ENCODE measurements around the gene TTC39C. TPM values are rescaled to one million over a fixed set of nuclear protein-coding genes. Genes with fewer than 3 reads are reported as not detected.

Gene TTC39C
- total RNA-seq, 1 donor from 2014 or later = 3.3 TPM

DNA sequence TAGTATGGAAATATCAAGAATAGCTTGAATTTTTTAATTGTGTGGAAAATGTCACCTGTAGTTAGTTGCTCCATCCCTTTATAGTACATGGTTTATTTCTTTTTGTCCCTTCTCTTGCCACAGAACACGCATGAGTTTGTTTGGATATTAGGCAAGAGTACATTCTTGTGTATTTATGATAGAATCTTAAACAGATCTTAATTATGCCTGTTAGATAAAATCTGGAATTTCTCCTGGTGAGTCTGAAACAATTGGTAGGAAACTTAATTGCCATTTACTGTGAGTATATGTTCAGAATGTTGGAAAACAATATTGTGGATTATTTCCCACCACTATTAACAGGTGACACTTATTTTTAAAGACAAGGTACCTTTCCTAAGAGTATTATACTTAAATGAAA is 94.1 kb downstream of the TTC39C start:
- no peak for DNase-seq
- intact Hi-C loops (cut with DNase I) = no loop called here
- ATAC-seq (ENCODE audit: poor library complexity) = no peak

DNA sequence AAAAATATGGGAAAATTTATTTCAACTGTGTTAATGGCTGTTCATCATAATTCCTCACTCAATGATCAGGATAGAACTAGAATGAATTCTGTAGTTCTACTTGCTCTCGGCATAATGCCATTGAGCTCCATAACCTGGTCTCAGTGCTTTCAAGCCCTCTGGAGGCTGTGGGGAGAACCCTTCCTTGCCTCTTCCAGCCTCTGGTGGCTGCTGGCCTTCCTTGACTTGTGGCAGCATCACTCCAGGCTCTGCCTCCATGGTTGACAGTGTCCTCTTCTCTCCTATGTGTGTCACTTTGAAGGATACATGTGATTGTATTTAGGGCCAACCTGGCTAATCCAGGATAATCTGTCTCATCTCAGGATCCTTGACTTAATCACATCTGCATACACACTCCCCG is 97.4 kb downstream of the TTC39C start:
- intact Hi-C loops (cut with DNase I) = loop anchor here (10.0 kb wide), 2 partner anchors 147 to 187 kb away; no protein-coding TSS in a partner anchor
- DNase-seq = no peak
- no peak for ATAC-seq (ENCODE audit: poor library complexity)

DNA sequence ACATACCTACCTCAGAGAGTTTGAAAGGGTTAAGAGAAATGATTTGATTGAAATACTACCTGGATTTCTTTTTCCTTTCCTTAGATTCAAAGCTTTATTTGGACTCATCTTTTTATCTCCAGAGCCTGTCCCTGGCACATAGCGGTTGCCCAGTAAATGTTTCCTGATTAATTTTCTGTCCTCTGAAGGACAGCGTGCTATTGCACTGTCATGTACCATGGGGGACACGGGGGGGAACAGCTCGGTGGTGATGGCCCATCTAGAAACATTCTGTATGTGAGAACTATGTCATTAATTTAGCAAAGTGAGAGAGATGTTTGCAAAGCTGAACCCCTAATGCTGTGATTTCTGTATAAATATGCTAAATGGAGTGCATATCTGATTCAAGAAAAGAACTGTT is 97.9 kb downstream of the TTC39C start:
- ATAC-seq (ENCODE audit: poor library complexity) = no peak
- DNase-seq = no peak
- intact Hi-C loops (cut with DNase I) = loop anchor here (10.0 kb wide), 2 partner anchors 148 to 188 kb away; no protein-coding TSS in a partner anchor

DNA sequence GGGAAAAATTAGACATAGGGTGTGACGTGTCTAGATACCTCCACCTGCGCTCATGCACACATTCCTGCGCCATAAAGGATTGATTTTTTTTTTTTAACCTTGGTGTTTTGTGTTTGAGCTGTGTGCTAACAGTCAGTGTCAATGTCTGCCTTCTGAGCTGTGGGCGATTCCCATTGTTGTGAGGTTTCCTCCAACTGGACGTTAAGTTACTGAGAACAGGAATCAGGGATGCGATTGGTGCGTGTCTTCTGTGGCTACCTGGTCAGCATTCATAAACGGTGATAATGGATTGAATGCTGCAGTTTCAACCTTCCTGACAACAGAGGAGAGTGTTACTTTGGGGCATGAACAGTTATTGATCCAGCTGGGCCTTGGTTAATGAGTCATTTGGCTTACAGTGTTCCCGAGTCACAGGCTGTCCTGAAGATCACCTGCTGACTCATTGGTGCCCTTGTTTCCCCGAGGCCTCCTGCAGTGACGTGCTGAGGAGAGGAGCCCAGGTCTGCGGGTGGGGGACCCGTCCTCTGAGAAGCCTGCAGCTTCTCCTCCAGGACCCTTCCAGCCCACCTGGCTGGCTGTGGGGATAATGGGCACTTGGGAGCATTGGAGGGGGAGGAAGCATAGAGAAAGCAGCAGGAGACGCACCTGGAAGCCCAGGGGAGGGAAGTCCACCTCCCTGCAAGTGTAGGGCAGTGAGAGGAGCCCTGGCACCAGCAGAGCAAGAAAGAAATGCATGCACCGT is 98.5 kb downstream of the TTC39C start:
- no peak for ATAC-seq (ENCODE audit: poor library complexity)
- intact Hi-C loops (cut with DNase I) = loop anchor here (10.0 kb wide), 2 partner anchors 148 to 188 kb away; no protein-coding TSS in a partner anchor

DNA sequence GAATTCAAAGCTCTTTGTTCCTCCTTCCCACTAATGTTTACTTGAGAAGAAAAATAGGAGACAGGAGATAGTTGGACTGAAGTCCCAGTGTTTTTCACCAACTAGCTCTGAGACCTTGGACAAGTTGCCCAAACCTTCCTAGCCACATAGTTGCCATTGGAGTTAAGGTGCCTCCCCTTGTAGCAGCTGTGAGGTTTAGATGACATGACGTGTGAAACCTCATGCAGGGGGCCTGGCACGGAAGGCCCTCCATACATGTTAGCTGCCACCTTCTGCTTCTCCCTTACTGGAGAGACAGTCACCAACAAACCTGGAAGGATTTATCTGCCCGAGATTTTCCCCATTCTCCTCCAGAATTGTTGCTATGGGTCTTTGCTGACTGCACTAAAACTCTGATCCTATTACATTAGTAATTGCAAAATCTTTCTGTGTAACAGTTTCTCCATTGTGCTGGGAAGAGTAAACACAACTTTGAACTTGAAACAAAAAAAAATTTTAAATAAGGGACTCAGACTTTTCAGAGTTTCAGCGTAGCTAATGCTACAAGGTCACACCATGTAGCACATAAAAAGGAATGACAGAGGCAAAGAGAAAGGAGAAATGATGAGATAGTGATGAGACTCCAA is 100.5 kb downstream of the TTC39C start:
- ATAC-seq (ENCODE audit: poor library complexity) (no peak), DNase-seq (no peak)
- intact Hi-C loops (cut with DNase I) = loop anchor here (10.0 kb wide), 2 partner anchors 150 to 190 kb away; no protein-coding TSS in a partner anchor

More for the DNA sequence above, 98.5 kb downstream of the TTC39C start:
- no peak for DNase-seq

DNA sequence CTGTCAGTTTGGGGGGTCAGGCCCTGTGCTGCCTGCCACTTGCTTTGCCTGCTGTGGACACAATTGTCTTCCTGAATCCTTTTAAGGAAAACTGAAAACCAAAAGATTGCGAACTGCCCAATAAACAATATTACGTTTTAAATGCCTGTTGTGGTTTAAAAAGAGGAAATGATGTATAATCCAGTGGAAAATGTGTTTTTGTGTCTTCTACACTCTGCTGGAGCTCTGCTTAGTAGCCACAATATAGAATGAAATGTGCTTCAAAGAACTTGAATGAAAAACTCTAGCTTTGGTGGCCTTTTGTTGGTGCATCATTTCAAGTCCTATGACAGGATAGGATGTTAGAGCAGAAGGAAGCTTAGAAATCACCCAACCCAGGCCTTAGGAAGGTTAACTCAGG is 101.1 kb downstream of the TTC39C start:
- DNase-seq (no peak), ATAC-seq (ENCODE audit: poor library complexity) (no peak)
- intact Hi-C loops (cut with DNase I) = loop anchor here (10.0 kb wide), 2 partner anchors 151 to 191 kb away; no protein-coding TSS in a partner anchor

DNA sequence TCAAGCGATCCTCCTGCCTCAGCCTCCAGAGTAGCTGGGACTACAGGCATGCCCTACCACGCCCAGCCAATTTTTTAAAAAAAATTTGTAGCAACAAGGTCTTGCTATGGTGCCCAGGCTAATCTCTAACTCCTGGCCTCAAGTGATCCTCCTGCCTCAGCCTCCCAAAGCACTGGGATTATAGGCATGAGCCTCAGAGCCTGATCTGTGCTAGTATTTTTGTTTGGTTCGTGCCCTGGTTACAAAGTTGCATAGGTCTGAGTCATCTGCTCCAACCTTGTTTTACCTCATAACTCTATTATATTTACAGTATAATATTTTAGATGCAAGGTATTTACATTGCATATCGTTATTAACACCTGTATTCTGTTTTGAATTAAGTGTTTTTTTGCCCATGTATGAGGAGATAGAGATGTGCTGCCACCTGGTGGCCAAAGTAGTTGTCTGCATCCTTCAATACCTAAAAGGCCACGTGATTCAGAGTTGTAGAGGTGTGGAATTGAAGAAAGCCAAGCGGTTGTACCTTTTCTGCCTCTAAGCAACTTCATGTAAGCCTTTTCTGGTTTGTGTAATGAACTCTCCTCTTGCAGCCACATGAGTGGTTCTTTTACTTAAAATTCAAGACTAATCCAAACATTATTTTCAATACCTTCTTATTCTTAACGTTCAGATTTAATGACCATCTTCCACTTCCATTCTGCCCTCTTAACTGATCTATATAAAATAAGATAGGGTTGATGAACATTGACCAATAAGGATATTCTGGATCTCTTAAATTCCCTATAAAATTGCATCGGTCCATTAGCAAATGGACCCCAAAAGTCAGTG is 104.4 kb downstream of the TTC39C start:
- intact Hi-C loops (cut with DNase I) = loop anchor here (10.0 kb wide), 2 partner anchors 154 to 194 kb away; no protein-coding TSS in a partner anchor
- ATAC-seq (ENCODE audit: poor library complexity) (peak; percentile 88), DNase-seq (peak; percentile 69)

DNA sequence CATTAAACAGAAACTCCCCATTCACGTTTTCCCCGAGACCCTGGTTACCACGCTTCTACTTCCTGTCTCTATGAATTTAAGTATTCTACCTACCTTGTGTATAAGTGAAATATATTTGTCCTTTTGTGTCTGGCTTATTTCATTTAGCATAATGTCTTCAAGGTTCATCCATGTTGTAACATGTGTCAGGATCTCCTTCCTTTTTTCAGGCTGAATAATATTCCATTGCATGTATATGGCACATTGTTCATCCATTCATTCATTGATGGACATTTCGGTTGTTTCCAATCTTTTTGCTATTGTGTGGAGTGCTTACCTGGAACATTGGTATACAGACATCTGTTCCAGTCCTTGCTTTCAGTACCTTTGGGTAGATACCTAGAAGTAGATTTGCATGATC is 106.1 kb downstream of the TTC39C start:
- no peak for DNase-seq
- ATAC-seq (ENCODE audit: poor library complexity) = no peak
- intact Hi-C loops (cut with DNase I) = no loop called here

DNA sequence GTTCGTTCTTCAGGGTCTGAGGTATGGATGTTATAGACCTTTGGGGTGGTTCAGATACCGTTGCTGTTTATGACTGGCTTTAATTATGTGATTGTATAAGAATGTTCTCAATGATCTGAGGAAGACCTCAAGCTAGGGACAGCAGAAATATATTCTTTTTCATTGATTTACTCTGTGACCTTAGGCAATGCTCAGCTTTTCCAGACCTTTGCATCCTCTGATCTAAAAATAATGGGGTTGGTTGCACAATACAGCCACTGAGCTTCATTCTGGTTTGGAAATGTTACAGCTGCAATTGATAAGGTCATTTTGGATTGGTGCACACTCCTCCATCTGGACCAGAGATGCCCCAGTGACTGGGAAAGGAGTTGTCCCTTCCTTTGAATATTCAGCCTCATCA is 107.1 kb downstream of the TTC39C start:
- ATAC-seq (ENCODE audit: poor library complexity) = no peak
- no peak for DNase-seq
- intact Hi-C loops (cut with DNase I) = no loop called here

DNA sequence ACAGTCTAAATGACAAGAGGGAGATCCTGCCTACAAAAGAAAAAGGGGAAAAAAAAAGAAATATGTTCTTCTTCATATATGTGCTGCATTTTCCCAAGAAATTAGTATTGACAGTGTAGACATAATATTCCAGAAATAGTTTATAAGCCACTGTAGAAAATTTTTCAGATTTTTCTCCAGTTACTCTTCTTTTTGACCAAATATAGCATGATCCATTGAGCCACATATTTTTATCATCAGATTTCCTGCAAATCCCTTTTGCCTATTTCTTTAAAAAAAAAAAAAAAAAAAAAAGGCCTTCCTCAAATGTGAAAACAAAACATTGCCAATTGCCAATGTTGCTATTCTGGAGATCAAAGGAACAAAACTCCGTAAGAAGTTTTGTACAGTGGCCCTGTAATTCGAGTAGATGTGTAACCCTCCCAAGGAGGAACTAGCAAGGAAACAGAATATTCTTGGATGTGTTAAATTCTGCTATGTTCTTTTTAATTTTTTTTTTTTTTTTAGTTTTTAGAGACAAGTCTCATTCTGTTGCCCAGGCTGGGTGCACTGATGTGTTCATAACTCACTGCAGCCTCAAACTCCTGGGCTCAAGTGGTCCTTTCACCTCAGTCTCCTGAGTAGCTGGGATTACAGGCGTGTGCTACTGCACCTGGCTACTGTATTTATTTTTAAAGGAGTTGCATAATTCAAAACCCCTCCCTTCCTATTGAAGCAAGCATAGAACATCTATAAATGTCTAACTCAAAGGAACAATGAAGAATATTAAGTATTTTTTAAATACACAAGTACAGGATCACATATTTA is 111.8 kb downstream of the TTC39C start:
- ATAC-seq (ENCODE audit: poor library complexity) (no peak), DNase-seq (no peak)
- intact Hi-C loops (cut with DNase I) = no loop called here

DNA sequence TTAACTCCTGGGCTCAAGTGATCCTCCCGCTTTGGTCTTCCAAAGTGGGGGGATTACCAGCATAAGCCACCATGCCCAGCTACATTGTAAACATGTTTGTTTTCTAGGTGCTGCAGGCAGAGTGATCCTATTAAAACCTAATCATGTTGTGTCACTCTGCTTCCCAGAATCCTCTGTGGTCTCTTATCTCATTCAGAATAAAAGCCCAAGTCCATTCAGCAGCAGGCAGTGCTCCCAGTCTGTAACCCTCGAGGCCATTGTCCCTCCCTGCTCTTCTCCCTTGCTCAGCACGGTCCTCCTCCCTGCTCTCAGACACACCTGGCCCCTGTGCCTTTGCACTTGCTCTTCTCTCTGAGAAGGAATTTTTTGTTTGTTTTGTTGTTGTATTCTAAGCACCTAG is 113.2 kb downstream of the TTC39C start:
- DNase-seq = no peak
- ATAC-seq (ENCODE audit: poor library complexity) = no peak
- intact Hi-C loops (cut with DNase I) = no loop called here

DNA sequence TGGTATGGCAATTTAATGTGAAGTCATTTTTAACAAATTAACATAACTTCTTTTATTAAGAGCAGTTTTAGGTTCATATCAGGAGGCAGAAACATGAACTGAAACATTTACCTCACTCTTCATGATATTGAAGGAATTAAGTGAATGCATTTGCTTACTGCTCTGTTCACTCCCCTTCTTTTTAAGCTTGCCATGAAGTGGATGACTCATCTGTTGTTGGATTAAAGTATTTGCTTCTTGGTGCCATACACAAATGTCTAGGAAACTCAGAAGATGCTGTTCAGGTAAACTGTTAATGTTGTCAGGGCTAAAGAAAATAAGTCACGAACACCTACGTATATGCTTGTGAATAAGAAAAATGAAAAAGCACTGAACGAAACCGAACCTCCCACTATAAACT is 114.1 kb downstream of the TTC39C start:
- DNase-seq (no peak), ATAC-seq (ENCODE audit: poor library complexity) (no peak)
- intact Hi-C loops (cut with DNase I) = no loop called here

DNA sequence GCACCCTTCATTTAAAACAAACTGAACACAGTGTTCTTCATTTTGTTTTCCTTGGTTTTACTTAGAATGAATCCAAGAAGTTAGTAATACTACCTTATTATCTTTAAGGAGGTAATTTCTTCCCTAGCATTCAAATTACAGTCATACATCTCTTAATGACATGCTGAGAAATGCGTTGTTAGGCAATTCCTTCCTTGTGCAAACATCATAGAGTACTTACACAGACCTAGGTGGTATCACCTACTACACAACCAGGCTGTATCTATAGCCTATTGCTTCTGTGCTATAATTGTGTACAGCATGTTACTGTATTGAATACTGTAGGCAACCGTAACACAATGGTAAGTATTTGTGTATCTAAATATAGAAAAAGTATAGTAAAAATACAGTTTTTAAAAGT is 115.9 kb downstream of the TTC39C start:
- intact Hi-C loops (cut with DNase I) = no loop called here
- ATAC-seq (ENCODE audit: poor library complexity) = no peak
- DNase-seq = no peak

DNA sequence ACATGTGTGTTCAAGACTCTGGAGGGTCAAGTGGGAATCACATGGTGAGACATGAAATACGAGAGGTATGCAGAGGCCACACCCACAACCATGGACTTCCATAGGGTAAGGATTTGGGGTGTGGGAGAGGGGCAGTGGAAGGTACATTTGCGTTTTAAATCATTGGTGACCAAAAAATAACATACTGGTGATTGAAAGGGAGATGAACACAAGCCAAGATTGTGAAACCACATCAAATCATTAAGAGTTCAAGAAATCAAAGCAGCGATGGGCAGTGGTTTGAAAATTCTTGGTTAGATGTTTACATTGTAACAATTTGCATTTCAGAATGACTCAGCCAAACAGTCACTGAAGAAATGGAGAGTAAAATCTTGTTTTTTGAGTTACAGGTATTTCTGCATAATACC is 122.4 kb downstream of the TTC39C start:
- no peak for DNase-seq
- intact Hi-C loops (cut with DNase I) = no loop called here
- ATAC-seq (ENCODE audit: poor library complexity) = no peak

DNA sequence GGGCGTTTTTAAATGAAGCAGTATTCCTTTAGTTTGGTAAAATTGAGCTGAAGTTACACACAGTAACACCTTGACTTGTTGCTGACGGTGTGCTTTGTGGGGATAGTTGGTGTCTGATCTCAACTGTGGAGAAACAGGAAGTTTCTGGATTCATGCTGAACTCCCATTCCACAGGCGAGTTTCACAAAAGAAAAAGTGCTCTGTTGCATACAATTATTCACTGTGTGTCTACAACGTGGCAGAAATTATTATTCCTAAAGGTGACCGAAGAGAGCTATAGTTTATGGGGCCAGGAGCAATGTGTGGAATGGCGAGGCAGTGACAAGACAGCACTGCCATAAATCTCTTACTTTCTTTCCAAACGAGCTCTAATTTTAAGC is 123.8 kb downstream of the TTC39C start:
- DNase-seq = no peak
- intact Hi-C loops (cut with DNase I) = no loop called here
- no peak for ATAC-seq (ENCODE audit: poor library complexity)

DNA sequence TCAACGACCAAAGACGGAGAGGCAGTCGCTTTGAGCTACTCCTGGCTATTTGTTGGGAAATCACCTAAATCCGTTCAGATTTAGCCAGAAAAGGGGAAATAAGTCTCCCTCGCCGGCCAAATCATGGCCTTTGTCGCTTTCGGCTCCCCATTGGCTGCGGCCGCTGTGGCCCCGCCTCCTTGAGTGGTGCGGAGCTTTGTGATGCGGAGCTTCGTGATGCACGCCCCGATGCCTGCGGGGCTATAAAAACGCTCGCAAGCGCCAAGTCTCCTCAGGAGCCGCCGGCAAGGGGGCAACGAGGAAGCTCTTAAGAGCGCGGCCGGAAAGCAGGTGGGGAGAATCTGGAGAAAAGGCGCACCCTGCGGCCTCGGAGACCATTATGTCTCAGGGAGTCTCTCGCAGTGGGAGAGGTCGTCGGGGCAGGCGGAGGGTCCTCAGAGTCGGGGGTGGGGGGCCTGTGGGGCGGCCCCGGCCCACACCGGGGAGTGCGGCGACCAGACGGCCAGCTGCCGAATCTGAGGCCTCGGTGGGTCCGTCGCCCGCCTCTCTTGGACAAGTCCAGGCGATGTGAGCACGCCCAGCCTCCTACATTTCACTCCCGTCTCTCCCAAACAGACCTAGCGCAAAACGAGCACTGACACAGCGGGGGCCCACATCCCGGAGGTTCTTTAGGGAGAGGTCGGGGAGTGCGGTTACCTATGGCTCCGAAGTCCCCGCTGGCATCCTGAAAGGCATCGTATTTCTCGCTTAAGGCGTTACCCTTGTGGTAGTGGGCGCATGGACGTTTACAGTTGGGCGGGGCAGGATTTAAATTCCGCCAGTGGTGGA is 124.4 kb downstream of the TTC39C start, which contains the start of gene CABYR:
CABYR (plus strand) TSS at position 274 of the 828 bp plus-strand sequence. CDS start 4,053 bp downstream, outside the sequence.
- ATAC-seq (ENCODE audit: poor library complexity) (peak; percentile 93), DNase-seq (peak; percentile 79)
- intact Hi-C loops (cut with DNase I) = no loop called here

DNA sequence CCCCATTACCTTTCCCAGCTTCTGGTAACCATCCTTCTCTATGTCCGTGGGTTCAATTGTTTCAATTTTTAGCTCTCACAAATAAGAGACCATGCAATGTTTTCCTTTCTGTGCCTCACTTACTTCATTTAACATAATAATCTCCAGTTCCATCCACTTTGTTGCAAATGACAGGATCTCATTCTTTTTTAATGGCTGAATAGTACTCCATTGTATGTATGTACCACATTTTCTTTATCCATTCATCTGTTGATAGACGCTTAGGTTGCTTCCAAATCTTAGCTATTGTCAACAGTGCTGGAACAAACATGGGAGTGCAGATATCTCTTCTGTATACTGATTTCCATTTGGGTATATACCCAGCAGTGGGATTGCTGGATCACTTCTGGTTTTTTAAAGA is 126.1 kb downstream of the TTC39C start:
- DNase-seq (no peak), ATAC-seq (ENCODE audit: poor library complexity) (no peak)
- intact Hi-C loops (cut with DNase I) = no loop called here

DNA sequence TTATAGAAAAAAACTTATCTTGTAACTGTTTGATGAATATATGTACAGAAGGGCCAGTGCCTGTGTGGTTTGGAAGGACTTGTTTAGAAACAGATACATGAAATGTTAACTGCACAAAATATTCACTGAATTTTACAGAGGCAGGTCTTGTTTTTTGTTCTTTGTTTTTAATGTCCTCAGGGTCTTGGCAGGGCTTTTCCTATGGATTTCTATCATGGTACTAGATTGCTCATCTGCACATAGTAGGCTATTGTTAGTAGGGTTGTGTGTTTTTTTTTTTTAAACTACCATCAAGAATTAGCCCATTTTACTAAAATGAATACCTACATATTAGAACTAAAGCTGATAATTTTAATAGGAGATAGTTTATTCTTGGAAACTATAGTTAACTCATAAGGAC is 127.8 kb downstream of the TTC39C start:
- intact Hi-C loops (cut with DNase I) = no loop called here
- DNase-seq (no peak), ATAC-seq (ENCODE audit: poor library complexity) (no peak)

All from Right ventricle myocardium superior (tissue), 1 donor.